PFSK-1 (cell line): ENCODE data around the gene TBC1D22B.

Experiments
- FOXP2 ChIP-seq: optimal IDR thresholded peaks from 2 replicates; pipeline ENCODE3; 2011; ENCODE audit warnings: borderline replicate concordance, control low read depth, inconsistent platforms; ENCODE audit not compliant: insufficient read depth; ENCODE audit errors: extremely low read length, extremely low read depth
- POLR2AphosphoS5 ChIP-seq: IDR thresholded peaks from 2 replicates; pipeline ENCODE4 v1.6.1; 2012; ENCODE audit warnings: low read depth, mild to moderate bottlenecking, control low read depth, low read length, moderate library complexity
- REST ChIP-seq, 2 experiments: IDR thresholded peaks; 2 replicates each; pipeline versions ENCODE4 v1.6.1 to v1.8.0; 2011 to 2012; ENCODE audit warnings: low read depth in 2 of 2, low read length in 2 of 2, control low read depth in 1 of 2, inconsistent platforms in 1 of 2, mild to moderate bottlenecking in 1 of 2, moderate library complexity in 1 of 2; ENCODE audit not compliant: insufficient read depth in 1 of 2
- SIN3A ChIP-seq: IDR thresholded peaks from 2 replicates; pipeline ENCODE4 v1.6.1; 2012; ENCODE audit warnings: mild to moderate bottlenecking, low read length, moderate library complexity, borderline replicate concordance; ENCODE audit not compliant: insufficient read depth
- TAF1 ChIP-seq: IDR thresholded peaks from 2 replicates; pipeline ENCODE4 v1.6.1; 2012; ENCODE audit warnings: low read length, control low read depth, borderline replicate concordance; ENCODE audit not compliant: insufficient read depth

GRCh38 chr6:37265001-37265400 lies 7.4 kb downstream of the TBC1D22B start:
- TF ChIP-seq POLR2AphosphoS5 (no peak), TAF1 (no peak), REST (IDR thresholded peaks at IDR 0.05; ENCODE audit: insufficient read depth in 1 of 2, low read depth in 2 of 2, low read length in 2 of 2) (no peak), SIN3A (no peak), FOXP2 (no peak)
